Activated naive CD4-positive, alpha-beta T cell treated with anti-CD3 and anti-CD28 coated beads, Interleukin-2, amount 10 ng/mL, durations not matched to agents 7 days and 5 days (primary cell): Measurements from ENCODE around the gene FAAP100.
A peak's percentile ranks its signal among the peaks of the same experiment; 100 is the strongest.

Source experiments
- CTCF ChIA-PET: fragments of 350-600 bp; sonication (Branson Sonifier 250); formaldehyde crosslinking; loops from one replicate; lab custom pipeline; 2021; ENCODE audit warnings: antibody characterized with exemption; lab: Charles Lee
- DNase-seq: peaks from one replicate; pipeline ENCODE4 v3.0.0-alpha.2; 2020
- H3K27ac Mint-ChIP-seq: one replicate; pipeline ENCODE4 v1.8.0; 2021; ENCODE audit warnings: mild to moderate bottlenecking, moderate library complexity, mixed read lengths
- H3K27me3 Mint-ChIP-seq: one replicate; pipeline ENCODE4 v1.8.0; 2021; ENCODE audit warnings: mild to moderate bottlenecking, mixed read lengths
- H3K36me3 Mint-ChIP-seq: one replicate; pipeline ENCODE4 v1.8.0; 2021; ENCODE audit warnings: mixed read lengths
- H3K4me1 Mint-ChIP-seq: one replicate; pipeline ENCODE4 v1.8.0; 2021; ENCODE audit warnings: mixed read lengths
- H3K4me3 Mint-ChIP-seq: one replicate; pipeline ENCODE4 v1.8.0; 2021; ENCODE audit warnings: mild to moderate bottlenecking, moderate library complexity, mixed read lengths
- H3K9me3 Mint-ChIP-seq: one replicate; pipeline ENCODE4 v1.8.0; 2021; ENCODE audit warnings: mixed read lengths

The FAAP100 gene

DNA sequence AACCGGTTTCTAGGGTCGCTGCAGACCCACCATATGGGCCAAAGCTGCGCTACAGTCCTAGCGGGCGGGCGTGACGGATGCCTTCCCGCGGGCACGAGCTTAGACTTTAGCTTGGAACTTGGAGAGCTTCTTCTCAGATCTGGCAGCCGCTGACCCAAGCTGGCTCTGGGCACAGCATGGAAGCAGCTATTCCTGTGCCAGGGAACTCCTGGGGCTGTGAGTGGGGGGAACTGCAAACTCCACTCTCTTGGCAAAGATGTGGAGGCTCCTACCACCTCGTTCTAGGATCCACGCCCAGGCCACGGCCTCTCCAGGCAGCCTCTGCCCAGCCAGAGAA, 8.8 kb downstream of the FAAP100 start:
- H3K36me3 Mint-ChIP-seq, result peaks cover 6% of the 10 kb centered on the region
- CTCF ChIA-PET, result interaction anchor here (1.2 kb wide), 1 partner anchor 58 kb away, joined by 4 read pairs; no protein-coding TSS in a partner anchor

DNA sequence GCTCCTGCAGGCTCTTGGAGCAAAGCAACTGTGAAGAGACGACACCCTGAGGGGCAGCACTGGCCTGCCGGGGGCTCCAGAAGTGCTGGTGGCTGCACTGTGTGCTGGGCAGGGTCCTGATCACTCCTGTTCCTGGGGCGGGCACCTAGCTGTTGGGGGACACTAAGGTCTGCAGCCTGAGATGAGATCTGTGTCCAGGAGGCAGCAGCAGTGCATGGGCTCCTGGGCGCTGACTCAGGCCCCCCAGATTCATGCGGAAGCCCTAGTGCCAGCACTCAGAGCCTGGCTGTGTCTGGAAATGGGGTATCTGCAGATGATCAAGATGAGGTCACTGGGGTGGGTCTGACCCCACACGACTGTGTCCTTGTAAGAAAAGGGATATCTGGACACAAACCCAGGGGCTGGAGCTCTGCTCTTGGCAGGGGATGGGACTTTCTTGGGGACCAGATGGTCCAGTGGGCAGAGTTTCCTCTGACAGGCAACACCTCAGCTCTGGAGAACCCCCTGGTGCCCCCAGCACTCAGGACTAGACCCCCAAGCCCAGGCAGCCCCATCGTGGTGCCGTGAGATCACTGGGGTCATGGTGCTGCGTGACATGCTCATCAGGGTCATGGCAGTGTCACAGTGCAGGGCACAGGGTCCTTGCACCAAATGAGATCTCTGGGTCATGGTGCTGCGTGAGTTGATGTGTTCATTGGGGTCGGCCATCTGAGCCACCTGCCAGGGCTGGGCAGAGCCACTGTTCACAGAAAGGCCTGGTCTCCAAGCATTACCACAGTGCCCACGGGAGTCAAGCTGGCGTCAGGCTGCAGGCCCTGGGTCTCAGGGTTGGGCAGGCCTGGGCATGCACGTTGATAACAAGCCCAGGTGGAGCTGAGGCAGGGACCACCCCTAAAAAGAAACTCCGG, 9.5 kb downstream of the FAAP100 start:
- no peak for DNase-seq
- H3K27ac Mint-ChIP-seq, result no peak overlapping the region
- H3K4me3 Mint-ChIP-seq, result no peak overlapping the region
- H3K9me3 Mint-ChIP-seq, result no peaks in the 10 kb centered on the region
- H3K27me3 Mint-ChIP-seq, result peaks cover 10% of the 10 kb centered on the region
- no peaks in the 10 kb centered on the region for H3K4me1 Mint-ChIP-seq
- peaks cover 6% of the 10 kb centered on the region for H3K36me3 Mint-ChIP-seq
- CTCF ChIA-PET, result interaction anchor here (1.2 kb wide), 1 partner anchor 59 kb away, joined by 4 read pairs; no protein-coding TSS in a partner anchor

More for the DNA sequence above, 8.8 kb downstream of the FAAP100 start:
- H3K4me1 Mint-ChIP-seq, result no peaks in the 10 kb centered on the region
- H3K4me3 Mint-ChIP-seq, result no peak overlapping the region
- H3K27me3 Mint-ChIP-seq, result peaks cover 4% of the 10 kb centered on the region
- no peak overlapping the region for H3K27ac Mint-ChIP-seq
- H3K9me3 Mint-ChIP-seq, result no peaks in the 10 kb centered on the region
- DNase-seq, result no peak

DNA sequence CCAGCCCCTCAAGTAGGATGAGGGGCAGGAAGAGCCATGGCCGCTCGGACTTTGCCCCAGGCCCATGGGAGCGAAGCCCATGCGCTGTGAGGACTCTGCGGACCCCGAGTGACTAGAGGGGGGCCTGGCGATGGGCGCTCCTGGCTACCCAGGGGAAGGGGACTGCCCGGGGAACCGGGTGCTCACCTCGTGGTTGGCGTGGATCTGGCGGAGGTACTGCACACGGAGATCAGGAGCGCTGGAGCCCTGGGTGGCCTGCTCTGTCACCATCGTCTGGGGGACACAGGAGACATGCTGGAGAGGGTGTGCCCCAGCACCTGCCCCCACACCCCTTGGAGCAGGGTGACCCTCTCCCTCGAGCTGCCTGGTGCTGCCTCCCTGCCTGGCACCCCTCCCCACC, 11.0 kb downstream of the FAAP100 start:
- peaks cover 26% of the 10 kb centered on the region for H3K27me3 Mint-ChIP-seq

DNA sequence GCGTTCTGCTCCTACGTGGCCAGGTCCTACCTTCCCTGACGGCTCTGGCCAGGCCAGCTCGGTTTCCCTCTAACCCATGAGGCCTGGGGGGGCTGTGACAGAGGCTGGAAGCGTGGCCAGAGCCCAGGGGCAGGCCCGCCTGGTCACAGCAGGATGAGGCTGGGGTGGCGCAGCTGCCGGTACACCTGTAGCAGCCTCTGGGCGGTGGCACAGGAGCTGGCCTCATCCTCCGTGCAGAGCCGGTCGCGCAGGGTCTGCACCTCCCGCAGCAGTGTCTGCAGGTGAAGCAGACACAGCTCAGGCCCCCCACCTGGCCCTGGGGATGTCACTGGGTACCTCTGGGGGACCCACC, 11.5 kb downstream of the FAAP100 start:
- no peak for DNase-seq
- Mint-ChIP-seq H3K27ac (no peak overlapping the region), H3K4me3 (no peak overlapping the region), H3K9me3 (no peaks in the 10 kb centered on the region), H3K4me1 (no peaks in the 10 kb centered on the region), H3K36me3 (peaks cover 2% of the 10 kb centered on the region), H3K27me3 (peaks cover 30% of the 10 kb centered on the region)
- CTCF ChIA-PET, result no interaction called here

More for the DNA sequence above, 11.0 kb downstream of the FAAP100 start:
- H3K4me1 Mint-ChIP-seq, result no peaks in the 10 kb centered on the region
- H3K36me3 Mint-ChIP-seq, result peaks cover 2% of the 10 kb centered on the region
- no peak for DNase-seq
- H3K4me3 Mint-ChIP-seq, result no peak overlapping the region
- H3K27ac Mint-ChIP-seq, result no peak overlapping the region
- CTCF ChIA-PET, result no interaction called here
- no peaks in the 10 kb centered on the region for H3K9me3 Mint-ChIP-seq

DNA sequence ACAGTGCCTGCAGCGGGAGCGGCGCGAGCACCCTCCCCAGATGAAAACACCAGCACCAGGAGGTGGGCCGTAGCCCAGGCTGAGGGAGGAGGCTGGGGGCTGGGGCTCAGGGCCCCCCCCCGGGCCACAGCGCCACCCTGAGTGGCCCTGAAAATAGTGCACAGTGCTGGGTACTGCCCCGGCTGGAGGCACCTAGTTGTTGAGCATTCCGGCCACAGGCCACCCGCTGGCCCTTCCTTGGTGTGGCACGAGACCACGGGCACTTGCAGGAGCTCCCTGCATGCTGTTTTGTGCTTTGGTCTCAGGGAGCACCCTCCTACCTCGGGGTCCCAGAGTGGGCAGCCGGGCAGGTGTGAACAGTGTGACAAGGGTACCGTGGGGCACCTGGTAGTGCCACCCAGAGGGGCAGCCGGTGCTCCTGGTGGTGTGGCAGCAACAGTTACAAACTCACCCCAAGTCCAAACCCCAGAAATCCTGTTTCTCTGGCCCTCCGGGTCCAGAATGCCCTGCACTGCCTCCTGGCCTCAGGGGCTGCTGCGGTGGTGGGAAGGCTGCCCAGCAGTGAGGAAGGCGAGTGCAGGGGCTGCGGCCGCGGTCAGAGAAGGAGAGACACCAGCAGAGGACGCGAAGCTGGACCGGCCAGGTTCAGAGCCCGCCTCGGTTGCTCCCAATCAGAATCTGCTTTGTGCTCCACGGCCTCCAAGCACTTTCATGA, 12.0 kb downstream of the FAAP100 start:
- peaks cover 36% of the 10 kb centered on the region for H3K27me3 Mint-ChIP-seq
- no peak overlapping the region for H3K4me3 Mint-ChIP-seq
- no peak for DNase-seq
- H3K9me3 Mint-ChIP-seq, result no peaks in the 10 kb centered on the region
- CTCF ChIA-PET, result no interaction called here
- H3K4me1 Mint-ChIP-seq, result no peaks in the 10 kb centered on the region
- H3K27ac Mint-ChIP-seq, result no peak overlapping the region
- H3K36me3 Mint-ChIP-seq, result peaks cover 2% of the 10 kb centered on the region

DNA sequence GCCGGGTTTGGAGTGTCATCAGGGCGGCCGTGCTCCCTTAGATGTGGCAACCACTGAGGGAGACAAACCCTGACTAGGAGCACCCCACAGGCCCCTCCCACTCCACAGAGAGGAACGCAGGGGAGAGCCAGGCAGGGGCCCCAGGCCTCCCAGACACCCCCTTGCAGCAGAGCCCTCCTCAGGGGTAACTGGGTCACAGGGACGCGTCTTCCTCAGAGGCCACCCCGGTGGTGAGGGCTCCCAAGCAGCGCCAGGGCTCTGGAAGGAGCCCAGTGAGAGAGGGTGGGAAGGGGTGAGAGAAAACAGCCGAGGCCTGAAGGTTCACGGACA, 12.6 kb downstream of the FAAP100 start:
- CTCF ChIA-PET, result interaction anchor here (0.7 kb wide), 1 partner anchor 16 kb away, joined by 3 read pairs; no protein-coding TSS in a partner anchor
- Mint-ChIP-seq H3K36me3 (peaks cover 2% of the 10 kb centered on the region), H3K27ac (no peak overlapping the region), H3K9me3 (no peaks in the 10 kb centered on the region), H3K27me3 (peaks cover 41% of the 10 kb centered on the region), H3K4me1 (no peaks in the 10 kb centered on the region), H3K4me3 (no peak overlapping the region)
- no peak for DNase-seq

DNA sequence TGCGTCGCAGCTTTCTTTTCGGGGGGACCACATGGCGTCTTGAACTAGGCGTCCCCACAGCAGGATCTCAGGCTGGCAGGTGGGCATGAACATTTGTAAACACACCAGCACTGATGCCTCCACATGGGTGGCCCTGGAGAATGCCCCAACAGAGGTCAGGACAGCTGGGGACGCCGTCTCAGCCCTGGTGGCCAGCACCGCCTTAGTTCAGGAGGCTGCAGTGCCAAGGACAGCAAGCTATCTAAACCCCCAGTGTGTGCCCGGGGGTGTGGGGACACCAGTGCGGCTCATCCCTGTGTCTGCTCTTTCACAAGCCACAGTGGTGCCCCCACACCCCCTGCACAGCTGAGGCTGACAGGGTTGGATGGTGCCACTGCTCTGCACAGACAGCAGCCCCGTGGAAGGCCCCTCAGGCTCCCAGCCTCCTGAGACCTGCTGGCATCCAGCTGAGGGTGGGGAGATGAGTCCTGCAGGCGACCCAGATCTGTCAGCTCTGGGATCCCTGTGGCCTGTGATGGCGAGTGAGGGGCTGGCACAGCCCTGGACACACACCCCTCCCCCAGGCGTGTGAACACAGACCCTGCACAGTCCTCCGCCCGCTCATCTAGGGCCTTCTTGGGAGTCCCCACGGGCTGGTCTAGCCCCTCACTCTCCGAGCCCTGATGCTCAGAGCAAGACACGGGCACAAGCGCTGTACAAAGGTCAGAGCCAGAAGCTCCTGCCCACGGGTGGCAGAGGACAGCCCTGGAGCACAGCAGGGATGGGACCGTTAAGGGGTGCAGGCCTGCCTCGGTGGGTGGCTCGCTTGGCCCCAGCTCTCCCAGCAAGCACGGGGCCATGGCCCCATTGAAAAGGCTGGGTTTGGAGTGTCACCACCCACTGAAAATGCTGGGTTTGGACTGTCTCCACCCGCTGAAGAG, 13.2 kb downstream of the FAAP100 start:
- peaks cover 48% of the 10 kb centered on the region for H3K27me3 Mint-ChIP-seq
- H3K9me3 Mint-ChIP-seq, result no peaks in the 10 kb centered on the region
- no peak for DNase-seq
- H3K36me3 Mint-ChIP-seq, result no peaks in the 10 kb centered on the region
- no peak overlapping the region for H3K27ac Mint-ChIP-seq
- no peaks in the 10 kb centered on the region for H3K4me1 Mint-ChIP-seq
- no peak overlapping the region for H3K4me3 Mint-ChIP-seq
- CTCF ChIA-PET, result interaction anchor here (0.7 to 1.1 kb wide), 2 partner anchors 16 to 62 kb away, joined by 3 read pairs; no protein-coding TSS in a partner anchor

DNA sequence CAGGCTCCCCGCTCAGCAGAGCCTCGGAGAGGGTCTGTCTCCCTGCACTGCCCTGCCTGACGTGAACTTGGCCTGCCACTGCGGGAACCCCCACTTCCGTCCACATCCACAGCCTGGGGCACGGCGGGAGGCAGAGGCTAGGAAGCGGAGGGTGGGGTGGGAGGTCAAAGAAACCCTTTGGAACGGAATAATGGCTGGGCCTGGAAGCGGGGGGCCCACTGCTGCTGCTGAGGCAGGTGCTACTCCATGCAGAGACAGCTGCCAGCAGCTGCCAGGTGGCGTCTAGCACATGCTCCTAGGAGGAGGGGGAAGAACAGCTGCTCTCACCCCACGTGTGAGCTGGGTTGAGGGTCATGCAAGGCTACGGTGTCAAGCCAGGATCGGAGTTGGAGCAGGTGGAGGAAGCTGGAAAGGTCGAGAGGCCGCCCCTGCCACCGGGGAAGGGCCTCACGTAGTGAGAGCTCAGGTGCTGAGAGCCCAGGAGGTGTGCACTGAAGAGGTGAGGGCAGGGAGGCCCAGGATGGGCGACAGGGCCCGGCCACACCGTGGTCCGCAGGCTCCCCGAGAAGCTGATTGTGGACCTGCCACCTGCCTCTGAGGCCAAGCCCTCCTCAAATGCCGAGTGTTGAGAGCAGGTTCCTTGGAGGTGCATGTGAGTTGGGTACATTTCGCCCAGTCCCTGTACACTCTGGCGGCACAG, 14.1 kb downstream of the FAAP100 start:
- Mint-ChIP-seq H3K27ac (no peak overlapping the region), H3K36me3 (no peaks in the 10 kb centered on the region), H3K4me1 (no peaks in the 10 kb centered on the region), H3K4me3 (no peak overlapping the region), H3K9me3 (no peaks in the 10 kb centered on the region), H3K27me3 (peaks cover 57% of the 10 kb centered on the region)
- CTCF ChIA-PET, result interaction anchor here (0.7 to 1.1 kb wide), 2 partner anchors 63 to 425 kb away, joined by 3 read pairs; no protein-coding TSS in a partner anchor
- DNase-seq, result no peak

DNA sequence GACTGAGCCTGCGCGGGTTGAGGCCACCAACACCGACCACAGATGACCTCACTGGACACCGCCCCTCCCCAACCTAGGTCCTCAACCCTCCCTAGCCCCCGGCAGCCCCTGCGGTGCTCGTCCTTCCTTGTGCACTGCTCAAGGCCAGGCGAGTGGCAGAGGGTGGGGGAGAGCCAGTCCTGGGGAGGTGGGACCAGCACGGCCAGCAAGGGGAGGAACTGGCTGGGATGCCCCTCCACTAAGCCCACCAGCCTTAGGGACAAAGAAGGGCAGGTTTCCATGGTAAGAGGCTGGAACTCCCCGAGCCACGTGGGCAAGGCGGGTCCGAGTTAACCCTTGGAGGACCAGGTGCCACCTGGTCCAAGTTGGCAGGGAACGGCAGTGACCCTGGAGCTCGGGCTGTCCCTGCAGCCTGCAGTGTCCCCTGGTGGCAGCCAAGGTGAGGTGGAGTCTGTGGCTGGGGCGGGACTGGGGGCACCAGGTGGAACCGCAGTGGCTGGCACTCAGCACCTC, 14.8 kb downstream of the FAAP100 start:
- no peaks in the 10 kb centered on the region for H3K36me3 Mint-ChIP-seq
- no peaks in the 10 kb centered on the region for H3K4me1 Mint-ChIP-seq
- CTCF ChIA-PET, result interaction anchor here (0.7 kb wide), 1 partner anchor 425 kb away, joined by 3 read pairs; no protein-coding TSS in a partner anchor
- no peak overlapping the region for H3K4me3 Mint-ChIP-seq
- H3K27ac Mint-ChIP-seq, result no peak overlapping the region
- H3K27me3 Mint-ChIP-seq, result peaks cover 59% of the 10 kb centered on the region
- peak; percentile 45 for DNase-seq
- no peaks in the 10 kb centered on the region for H3K9me3 Mint-ChIP-seq

DNA sequence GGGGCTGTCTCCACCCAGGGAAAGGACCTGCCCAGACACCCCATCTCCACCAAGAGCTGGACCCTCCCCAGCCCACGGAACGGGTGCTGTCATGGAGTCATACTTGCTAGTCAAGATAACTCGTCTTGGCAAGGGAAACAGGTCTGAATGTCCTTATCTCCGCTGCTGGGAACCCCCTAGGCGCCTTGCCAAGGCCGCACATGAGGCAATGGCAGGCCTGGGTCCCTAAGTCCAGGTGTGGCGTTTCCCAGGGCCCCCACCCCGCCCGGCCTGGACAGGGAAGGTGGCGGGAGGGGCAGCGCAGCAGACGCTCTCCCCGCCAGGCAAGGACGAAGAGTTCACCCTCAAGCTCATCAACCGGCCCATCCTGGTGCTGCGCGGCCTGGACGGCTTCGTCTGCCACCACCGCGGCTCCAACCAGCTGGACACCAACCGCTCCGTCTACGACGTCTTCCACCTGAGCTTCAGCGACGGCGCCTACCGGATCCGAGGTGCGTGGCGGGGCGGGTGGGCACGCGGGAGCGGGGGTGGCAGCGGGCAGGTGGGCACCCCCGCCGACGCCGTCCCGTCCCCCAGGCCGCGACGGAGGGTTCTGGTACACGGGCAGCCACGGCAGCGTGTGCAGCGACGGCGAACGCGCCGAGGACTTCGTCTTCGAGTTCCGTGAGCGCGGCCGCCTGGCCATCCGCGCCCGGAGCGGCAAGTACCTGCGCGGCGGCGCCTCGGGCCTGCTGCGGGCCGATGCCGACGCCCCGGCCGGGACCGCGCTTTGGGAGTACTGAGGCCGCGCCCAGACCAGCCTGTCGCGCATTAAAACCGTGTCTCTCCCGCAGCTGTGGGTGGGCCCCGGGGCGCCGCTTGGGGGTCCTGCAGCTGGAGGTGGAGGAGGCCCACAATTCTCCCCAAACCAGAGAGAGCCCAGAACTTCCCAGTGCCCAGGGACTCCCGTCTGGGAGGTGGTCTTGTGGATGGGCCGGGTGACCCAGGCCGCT, 15.6 kb downstream of the FAAP100 start:
- Mint-ChIP-seq H3K9me3 (no peaks in the 10 kb centered on the region), H3K27me3 (peaks cover 59% of the 10 kb centered on the region), H3K27ac (no peak overlapping the region), H3K4me1 (no peaks in the 10 kb centered on the region), H3K4me3 (no peak overlapping the region), H3K36me3 (no peaks in the 10 kb centered on the region)
- CTCF ChIA-PET, result no interaction called here
- DNase-seq, result no peak

DNA sequence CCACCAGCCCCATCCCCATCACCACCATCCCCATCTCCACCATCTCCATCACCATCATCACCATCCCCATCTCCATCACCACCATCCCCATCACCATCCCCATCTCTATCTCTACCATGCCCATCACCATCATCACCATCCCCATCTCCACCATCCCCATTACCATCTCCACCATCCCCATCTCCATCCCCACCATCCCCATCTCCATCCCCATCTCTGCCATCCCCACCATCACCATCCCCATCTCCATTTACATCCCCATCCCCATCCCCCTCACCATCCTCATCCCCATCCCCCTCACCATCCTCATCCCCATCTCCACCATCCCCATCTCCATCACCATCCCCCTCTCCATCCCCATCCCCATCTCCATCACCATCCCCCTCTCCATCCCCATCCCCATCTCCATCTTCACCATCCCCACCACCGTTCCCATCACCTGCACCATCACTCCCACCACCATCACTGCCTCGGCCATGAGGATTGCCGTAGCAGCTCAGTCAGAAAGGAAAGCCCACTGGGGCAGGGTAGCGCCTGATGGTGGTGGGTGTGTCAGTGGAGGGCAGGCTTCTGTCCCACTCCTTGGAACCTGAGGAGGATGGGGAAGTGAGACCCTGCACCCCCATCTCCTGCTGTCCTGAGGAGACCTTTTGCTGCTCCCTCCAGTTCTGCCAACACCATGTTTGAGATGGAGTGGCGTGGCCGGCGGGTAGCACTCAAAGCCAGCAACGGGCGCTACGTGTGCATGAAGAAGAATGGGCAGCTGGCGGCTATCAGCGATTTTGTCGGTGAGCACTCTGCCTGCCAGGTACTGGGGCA, 16.5 kb downstream of the FAAP100 start:
- Mint-ChIP-seq H3K27ac (no peak overlapping the region), H3K36me3 (no peaks in the 10 kb centered on the region), H3K4me3 (no peak overlapping the region), H3K4me1 (no peaks in the 10 kb centered on the region), H3K27me3 (peaks cover 59% of the 10 kb centered on the region), H3K9me3 (no peaks in the 10 kb centered on the region)
- CTCF ChIA-PET, result no interaction called here
- DNase-seq, result no peak

DNA sequence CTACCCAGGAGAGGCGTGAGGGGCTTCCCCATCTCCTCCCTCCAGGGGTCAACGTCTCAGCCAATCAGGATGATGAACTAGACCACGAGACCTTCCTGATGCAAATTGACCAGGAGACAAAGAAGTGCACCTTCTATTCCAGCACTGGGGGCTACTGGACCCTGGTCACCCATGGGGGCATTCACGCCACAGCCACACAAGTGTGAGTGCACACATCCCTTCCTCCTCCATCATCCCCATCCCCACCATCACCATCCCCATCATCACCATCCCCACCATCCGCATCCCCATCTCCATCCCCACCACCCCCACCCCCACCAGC, 17.2 kb downstream of the FAAP100 start:
- no peak for DNase-seq
- CTCF ChIA-PET, result no interaction called here
- H3K4me3 Mint-ChIP-seq, result no peak overlapping the region
- H3K9me3 Mint-ChIP-seq, result no peaks in the 10 kb centered on the region
- no peaks in the 10 kb centered on the region for H3K4me1 Mint-ChIP-seq
- H3K36me3 Mint-ChIP-seq, result no peaks in the 10 kb centered on the region
- H3K27me3 Mint-ChIP-seq, result peaks cover 59% of the 10 kb centered on the region
- no peak overlapping the region for H3K27ac Mint-ChIP-seq
